ENCODE measurements around the gene HAUS3.

The HAUS3 gene

DNA sequence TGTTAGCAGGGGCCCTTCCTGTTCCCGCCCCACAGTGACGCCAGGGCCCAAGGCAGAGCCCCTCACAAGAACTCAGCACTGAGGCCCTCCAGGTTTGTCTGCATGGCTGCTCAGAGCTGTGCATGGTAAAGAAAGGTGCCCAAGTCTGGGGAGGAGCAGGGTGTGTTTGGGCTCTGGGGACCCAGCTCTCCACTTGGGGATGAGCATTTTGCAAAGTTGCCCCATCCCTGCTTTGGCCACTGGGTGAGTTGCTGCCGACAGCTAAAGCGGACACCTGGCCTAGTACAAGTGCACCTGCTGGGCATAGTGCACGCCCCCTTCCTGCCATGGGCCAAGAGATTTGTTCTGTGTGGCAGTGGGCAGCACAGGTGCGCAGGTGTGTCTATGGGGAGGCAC is 22.0 kb upstream of the HAUS3 start:
- no peak for DNase-seq (ENCODE audit: low read depth, low spot score)

DNA sequence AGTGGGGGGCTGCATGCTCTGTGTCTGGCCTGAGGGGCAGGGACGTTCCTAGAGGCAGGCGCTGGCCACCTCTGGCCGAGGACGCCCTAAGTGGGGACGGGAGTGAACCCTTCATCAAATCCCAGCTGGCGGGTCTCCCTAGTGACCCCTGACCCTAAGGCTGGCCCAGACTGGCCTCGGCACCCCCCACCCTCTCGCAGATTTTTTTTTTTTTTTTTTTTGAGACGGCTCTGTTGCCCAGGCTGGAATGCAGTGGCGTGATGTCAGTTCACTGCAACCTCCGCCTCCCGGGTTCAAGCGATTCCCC is 21.0 kb upstream of the HAUS3 start:
- no peak for DNase-seq (ENCODE audit: low read depth, low spot score)

DNA sequence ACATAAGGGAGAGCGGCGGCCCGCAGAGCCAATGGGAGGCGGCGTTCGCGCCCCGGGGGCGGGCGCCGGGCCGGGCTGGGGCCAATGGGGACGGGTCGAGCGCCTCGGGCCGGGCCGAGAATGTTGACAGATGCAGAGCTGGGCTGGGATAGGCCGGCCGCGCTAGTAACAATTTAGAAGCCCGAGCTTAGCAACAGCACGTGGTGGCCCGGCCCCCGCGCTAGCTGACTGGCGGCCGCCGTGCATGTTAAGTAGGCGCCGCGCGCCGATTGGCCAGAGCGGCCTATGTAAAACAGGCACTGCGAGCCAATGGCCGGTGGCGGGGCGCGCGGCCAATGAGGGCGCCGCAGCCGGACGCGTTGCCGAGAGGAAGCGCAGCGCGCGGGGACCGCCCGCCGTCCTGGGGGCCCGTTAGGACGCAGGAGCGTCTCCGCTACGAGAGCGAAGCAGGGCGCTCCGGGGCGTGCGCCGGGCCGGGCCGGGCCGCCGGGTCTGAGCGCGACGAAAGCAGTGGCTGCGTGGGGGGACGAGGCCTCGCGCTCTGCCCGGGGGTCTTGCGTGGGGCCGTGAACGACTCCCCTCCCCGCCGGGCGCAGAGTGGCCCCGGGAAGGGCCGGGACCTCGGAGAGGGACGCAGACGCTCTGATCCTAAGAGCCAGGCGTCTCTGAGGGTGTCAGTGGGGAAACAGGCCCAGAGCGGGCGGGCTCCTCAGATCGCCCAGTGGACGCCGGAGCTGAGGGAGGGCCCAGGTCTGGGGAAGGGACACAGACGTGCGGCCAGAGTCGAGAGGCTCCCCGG is 20.4 kb upstream of the HAUS3 start:
- peak; percentile 97 for DNase-seq (ENCODE audit: low read depth, low spot score)

DNA sequence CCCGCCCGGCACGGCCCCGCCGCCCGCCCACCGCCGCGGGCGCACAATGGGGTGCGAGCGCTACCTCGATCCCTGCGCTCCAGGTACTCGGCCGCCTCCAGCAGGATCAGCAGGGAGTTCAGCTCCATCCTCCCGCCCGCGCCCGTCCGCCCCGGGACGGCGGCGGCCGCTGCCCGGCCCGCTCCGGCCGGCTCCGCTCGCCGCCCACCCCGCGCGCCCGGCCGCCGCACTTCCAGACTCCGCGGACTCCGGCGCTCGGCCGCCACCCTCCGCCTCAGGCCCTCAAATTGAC is 19.9 kb upstream of the HAUS3 start, which contains the start of gene MXD4:
MXD4 (minus strand) TSS at position 257 of the 292 bp plus-strand sequence; CDS start at position 128, 129 bp downstream.
- DNase-seq (ENCODE audit: low read depth, low spot score): no peak

DNA sequence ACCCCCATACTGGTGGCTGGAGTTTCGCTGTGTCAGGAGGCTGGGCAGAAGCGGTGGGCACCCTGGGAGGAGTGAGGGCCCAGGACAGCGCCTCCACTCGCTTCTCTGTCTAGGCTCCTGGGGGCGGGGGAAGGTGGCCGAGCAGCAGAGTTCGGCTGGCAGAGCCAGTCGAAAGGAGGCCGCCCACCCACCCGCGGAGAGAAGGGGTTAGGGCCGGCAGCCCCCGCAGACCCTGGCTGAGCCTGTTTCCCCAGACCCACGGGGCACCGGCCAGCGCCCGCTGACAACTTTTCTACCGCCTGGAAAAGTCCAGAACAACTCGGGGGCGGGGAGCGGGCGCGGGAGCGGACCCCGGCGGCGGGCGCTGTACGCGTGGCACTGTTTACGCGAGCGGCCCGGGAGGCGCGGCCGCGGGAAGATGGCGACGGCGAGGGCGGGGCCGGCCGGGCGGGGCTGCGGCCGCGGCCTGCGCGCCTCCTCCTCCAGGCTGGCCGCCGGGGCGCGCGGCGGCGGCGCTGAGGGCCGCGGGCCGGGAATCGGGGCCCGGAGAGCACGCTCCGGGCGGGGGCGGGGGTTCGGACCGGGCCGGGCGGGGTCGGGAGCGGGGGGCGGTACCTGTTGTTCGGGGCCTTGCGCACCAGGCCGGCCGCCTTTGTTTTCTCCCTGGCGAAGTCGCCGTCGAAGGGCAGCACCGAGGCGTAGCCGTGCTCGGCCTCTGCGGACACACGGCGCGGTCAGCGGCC is 19.4 kb upstream of the HAUS3 start:
- DNase-seq (ENCODE audit: low read depth, low spot score): no peak

DNA sequence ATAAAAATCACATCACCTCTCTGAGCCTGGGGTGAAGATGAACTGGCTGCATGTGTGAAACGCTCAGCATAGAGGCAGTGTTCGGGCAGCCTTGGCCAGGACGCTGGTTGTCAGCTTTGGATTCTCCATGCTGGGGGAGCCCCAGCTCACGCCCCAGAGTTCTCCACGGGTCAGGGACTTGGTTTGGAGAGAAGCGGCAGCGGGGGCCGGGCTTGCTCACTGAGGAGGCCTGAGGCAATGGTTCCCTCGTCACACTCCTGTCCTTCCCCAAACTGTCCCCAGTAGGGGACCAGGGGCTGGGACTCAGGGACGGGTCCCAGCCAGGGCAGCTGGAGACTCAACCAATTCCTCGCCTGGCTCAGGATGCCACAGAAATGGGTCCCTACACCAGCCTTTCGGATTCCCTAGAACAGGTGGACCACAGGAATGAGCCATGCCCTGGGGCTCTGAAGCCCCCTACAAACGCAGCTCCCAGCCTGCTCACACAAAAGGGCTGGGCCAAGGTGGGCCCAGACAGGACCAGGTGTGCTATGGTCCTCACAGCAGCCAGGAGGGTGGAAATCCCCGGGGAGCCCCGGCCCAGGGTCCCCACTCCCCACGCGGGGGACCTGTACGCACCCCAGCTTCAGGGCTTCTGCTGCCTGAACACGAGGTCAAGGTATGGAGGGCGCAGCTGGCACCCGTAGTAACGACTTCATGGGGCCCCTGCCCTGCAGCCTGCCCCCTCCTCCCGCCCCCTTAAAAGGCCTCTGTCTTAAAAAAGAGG is 18.6 kb upstream of the HAUS3 start:
- DNase-seq (ENCODE audit: low read depth, low spot score): no peak

DNA sequence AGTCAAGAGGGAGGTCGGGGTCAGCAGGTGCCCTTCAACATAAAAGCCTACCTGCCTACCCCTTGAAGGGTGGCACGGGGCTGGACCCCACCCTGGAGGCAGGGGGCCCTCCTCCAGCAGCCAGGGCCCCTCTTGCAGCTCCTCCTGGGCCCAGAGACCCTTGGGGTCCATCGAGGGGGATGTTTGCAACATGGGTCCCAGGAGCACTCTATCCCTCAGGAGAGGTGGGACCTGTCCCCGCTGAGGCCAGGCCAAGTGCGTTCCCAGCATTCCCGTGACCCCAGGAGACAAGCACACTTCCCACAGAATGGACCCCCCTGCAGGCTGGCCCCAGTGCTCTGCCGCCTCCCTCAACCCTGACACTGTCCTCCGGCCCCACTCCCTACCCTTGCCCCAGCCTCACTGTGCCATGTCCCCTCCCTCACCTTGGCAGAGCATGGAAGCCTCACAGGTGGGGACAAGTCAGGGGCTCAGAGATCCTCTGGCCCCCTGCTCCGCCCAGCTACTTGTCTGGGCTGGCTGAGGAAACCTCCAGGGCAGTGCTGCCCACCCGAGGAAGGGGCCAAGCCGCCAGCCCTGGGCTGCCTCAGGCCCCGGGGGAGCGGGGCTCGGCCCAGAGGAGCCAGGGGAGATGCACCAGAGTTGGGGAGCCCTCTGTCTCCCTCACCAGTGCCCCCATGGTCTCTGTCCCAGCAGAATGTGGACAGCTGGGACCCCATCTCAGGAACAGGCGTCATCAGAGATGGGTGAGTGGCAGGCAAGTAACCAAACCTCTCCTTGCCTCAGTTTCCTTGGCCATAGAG is 17.8 kb upstream of the HAUS3 start:
- no peak for DNase-seq (ENCODE audit: low read depth, low spot score)

DNA sequence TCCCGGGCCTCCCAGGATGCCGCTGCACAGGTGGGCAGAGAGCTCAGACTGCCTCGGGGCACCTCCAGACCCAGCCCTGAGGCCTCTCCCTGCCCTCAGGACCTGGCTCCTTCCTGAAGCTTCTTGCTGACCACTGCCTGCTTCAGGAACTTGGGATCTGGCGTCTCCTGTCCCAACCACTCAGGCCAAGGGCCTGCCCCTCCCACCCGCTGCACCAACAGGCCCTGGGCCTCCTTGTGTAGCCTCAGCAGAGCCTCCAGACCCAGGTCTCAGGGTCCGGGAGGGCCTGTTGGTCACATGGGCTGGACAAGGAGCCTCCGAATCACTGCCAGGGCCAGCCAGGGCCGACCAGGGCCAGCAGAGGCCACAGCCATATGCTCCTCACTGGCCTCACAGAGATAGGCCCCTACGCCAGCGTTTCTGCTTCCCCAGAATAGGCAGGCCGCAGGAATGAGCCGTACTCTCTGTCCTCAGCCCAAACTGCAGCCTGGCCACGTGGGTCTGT is 17.2 kb upstream of the HAUS3 start:
- DNase-seq (ENCODE audit: low read depth, low spot score): no peak

DNA sequence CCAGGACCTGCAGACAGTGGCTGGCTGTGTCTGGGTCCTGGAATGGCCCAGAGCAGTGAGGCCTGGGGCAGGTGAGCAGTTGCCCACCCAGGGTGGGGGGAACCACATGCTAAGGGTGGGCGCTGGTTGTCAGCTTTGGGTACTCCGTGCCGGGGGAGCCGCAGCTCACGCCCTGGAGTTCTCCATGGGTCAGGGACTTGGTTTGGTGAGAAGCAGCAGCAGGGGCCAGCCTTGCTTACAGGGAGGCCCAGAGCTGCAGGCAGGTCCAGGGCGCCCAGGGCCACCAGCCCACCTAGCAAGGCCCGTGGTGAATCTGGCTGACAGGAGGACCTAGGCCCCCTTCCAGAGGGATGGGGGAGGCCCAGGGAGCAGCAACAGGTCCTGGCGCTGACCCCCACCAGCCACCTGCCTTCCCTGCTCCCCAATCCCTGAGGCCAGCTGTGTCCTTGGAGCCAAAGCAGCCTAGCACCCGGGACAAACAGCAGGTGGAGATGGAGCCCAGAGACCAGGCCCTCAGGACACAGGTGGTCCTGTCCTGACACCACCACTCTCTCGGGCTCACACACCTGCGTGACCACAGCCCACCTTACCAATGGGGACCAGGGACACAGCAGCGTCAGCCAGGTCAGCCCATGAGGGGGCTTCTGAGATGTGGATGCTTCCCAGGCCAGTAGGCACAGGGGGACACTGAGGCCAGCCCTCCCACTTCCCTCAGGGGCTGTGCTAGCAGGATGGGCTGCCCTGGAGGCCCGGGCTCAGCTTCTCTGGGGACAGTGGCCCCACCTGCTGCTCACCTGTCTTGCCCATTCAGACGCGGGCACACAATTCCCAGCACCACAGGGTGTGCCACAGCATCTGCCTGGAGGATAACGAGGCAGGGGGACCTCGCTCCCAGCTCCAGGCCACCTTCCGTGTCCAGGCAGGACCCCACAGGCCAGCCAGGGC is 16.4 kb upstream of the HAUS3 start:
- DNase-seq (ENCODE audit: low read depth, low spot score): no peak

DNA sequence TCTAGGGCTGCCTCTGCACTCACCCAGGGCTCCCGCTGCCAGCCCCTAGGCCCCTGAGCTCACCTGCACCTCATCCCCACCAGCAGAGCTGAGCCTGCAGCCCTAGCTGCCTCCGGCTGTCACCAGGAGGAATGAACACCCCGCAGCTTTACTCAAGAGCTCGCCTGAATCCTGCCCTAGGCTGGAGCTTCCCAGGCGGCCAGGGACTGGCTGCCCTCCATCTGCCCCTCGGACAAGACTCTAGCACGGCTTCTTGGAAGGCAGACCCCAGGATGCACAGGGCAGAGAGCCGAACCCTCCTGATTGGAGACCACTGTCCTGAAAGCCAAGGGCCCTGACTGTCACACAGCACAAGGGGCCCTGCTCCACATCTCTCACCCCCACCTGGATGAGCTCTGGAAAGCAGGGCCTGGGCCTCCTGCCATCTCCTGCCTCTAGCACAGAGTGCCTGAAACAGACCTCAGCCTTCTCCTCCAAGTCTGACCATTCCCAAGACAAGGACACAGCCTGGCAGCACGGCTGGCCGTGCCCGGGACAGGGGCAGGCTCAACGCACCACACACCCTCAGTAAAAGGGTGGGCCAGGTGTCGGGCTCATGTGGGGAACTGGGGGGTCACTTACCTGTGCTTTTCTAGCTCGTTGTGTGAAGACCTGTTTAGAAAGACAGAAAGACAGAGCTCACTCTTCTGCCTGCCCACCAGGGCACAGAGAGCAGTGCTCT is 15.6 kb upstream of the HAUS3 start:
- DNase-seq (ENCODE audit: low read depth, low spot score): no peak

DNA sequence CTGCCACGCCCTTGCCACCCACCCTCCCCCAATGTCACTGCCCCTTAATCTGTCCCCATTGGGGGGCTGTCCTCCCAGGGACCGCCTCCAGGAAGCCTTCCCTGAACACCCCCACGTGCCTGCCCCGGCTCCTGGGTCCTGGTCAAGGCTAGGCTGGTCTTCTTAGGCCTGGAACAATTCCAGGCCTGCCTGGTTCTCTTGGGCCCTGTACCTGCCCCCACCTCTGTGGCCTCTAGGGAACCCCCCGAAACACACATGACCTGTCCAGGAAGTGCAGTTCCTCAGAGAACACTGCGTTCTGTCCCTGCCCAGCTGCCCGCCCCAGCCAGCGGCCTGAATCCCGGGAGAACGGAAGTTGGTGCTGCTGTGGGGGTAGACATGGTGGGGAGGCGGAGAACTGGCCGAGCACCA is 14.9 kb upstream of the HAUS3 start:
- no peak for DNase-seq (ENCODE audit: low read depth, low spot score)

DNA sequence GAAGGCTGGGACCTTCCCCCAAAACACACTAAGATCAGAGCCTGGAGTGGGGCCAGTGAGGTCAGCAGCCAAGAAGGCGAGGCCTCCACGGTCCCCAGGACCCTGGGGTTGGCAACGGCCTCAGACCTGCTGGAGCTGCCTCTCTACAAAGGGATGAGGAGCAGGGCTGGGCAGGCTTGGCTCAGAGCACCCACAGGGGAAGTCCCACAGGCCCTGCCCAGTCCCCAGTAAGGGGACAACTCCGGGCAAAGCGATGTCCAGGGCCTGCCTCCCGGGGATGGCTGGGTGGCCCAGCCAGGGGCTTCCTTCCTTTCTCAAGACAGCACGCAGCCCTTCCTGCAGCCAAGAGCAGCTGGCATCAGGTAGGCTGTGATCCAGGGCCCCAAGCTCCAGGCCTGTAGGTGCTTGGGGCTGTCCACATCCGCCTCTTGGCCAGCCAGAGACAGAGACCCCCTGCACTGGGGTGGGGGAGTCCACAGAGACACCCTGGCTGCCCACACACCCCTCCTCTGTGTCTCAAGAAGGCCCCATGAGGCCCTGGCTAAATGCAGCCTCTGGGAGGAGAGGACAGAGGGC is 14.3 kb upstream of the HAUS3 start:
- DNase-seq (ENCODE audit: low read depth, low spot score): no peak

DNA sequence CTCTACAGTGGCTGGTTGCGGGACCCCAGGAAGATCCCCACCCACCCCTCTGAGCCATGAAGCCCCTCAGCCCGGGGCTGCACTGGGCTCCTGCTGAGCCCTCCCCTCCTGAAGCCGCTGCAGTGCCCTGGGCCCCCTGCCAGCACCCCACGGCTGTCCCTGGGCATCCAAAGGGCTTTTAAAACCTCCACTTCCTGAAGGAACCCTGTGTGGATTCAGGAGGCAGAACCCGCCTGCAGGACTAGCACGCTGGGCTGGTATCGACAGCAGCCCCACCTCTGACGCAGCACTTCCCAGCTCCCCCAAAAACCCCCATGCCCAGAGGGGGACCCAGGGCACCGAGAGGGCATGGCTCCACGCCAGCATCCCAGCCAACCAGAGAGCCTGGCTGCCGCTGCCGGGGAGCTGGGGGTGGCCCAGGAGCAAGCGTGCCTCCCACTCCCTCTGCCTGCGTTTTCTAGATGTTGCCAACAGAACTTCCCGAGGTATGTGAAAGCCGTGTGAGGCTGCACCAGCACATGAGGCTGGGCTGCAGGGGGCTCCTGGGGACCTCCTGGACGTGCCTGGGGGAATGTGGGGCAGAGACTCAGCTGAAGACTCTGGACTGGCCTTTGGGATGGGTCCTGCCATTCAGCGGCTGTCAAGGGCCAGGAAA is 13.7 kb upstream of the HAUS3 start:
- DNase-seq (ENCODE audit: low read depth, low spot score): peak; percentile 27

DNA sequence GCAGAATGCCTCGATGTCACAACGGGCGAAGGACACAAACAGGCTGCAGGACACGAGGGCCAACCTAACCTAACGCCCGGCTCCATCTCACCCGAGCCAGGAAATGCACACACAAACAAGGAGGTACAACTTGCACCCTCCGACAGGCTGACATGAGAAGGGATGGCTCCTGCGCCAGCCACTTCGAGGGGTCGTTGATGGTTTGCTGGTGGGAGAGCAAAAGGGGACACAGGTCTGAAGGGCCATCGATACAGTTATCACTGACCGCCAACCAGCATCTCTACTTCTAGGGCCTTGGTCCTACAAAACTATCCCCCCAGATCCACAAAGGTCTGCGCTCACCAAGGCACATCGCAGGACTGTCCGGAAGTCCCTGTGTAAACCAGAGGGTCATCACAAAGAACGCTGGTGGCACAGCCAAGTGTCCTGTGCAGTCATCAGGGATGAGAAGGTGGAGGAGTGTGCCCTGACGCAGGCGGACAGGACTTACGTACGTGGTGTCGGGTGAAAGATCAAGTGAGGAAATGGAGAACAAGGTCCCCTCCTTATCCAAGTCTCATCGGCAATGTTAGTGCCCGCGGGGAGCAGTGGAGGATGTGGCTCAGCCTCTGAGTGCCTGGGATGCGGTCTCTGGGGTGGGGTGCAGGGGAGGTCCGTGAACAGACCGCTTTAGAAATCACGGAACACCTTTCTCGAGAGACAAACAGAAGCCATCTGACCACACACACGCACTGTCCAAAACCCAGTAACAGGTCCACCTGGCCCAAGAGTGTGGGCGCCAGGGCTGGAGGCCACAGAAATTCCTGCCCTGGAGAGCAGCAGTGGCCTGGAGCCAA is 13.0 kb upstream of the HAUS3 start:
- no peak for DNase-seq (ENCODE audit: low read depth, low spot score)

DNA sequence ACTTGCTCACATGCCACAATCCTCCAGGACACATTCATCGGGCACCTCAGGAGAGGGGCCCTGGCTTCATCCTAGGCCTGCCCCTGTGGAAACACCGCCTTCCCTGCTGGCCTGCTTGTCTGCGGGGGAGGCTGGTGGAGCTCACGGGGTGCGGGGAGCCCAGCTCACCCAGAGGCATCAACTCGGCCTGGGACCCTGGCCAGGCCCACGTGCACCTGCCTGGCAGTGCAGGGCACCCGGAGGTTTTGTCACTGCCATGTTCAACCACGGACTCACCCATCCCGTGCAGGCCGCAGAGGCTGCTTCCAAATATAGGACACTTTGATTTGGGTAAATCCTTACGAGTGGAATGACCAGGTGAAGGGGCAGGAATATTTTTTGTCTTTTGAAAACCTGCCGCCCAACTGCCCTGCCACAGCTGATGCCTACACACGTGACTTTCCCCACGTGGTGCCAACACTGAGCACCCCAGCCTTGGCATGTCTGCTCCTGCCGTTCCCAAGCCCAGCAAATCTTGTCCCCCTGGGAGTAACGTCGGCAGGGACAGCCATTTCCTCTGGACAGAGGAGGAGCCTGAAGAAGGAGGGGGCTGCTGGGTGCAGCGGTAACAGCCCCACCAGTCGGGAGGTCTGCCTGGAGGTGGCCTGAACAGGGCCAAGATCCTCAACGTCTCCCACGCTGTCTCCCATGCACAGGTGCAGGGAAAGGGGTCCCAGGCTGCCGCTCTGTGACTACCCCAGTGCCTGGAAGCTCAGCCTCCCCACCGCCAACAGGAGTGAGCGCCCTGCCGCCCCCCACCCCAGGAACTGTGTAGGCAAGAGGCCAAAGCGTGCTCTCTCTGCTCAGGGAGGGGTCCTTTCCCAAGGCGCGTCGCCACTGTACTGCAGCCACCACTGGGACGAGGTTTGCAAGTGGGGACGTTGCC is 11.5 kb upstream of the HAUS3 start:
- DNase-seq (ENCODE audit: low read depth, low spot score): no peak

DNA sequence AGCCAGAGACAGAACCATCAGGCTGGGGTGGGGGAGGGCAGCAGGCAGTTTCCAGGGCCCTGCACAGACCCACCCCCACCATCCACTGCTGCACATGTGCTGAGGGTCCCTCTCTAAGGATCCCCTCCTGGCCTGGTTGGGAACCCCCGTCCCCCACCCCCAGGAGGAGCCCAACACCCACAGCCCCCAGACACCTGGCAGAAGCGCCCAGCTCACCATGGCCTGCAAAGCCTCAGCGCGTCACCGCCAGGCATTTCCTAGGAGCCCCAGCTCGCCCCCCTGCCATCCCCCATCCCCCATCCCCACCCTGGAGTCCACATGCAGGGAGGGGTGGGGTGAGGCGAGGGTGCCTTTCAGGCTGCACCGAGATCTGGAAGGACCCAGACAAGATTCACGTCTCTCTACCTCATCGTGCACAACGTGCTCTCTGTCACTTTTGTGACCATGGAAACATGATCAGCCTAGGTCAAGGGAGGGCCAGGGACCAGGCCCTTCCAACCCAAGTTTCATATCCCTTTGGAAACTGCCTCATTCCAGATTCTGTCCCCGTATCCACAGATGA is 10.7 kb upstream of the HAUS3 start:
- DNase-seq (ENCODE audit: low read depth, low spot score): no peak

Data from brain pericyte (primary cell).